Measurements from ENCODE around the gene ERBB2.
"Not testable (repeated sequence)": the region's sequence is repeated elsewhere in the genome, so short reads cannot be mapped to it uniquely, and the experiment has no call there.

The ERBB2 gene

DNA sequence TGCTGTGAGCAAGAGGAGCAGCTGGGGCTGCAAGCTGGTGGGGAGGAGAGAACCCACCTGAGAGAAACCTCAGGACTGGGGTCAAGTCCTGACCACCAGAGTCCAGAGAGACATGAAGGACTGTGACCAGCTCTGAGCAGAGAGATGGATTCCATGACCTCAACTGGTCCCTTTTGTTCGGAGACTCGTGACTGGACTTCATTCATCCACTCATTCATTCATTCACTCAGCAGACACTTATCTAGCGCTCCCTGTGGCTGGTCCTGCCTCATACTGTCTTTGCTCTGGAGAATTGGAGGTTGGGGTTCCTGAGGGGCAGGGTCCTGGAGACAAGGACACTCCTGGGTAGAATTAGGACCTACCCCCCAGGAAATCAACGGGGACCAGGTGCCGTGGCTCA is 4.0 kb downstream of the ERBB2 start:
- DNase-seq (ENCODE audit: low spot score): no peak

GRCh38 chr17:39704821-39705551 is 5.1 kb downstream of the ERBB2 start:
- no peak for DNase-seq (ENCODE audit: low spot score)

GRCh38 chr17:39705786-39706348 is 6.0 kb downstream of the ERBB2 start:
- DNase-seq (ENCODE audit: low spot score): no peak

DNA sequence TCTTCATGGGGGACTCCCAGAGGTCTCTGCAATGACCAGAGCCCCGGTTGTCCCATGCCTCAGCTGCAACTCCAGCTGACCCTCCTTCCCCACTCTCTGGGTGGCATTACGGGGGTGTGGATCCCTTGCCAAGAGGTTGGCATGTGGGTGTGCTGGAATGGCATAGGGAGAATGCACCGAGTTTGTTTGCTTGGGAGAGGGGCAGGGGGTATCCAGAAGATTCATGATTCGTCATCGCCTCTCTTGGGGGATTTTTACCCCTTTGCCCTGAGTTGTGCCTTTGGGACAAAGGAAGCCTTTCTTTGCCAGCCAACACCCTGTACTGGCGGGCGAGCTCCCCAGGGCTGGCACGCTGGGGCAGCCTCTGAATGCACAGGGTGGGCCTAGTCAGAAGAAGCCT is 6.5 kb downstream of the ERBB2 start:
- DNase-seq (ENCODE audit: low spot score): no peak

GRCh38 chr17:39706921-39707337 is 7.1 kb downstream of the ERBB2 start:
- no peak for DNase-seq (ENCODE audit: low spot score)

GRCh38 chr17:39709319-39709997 is 9.6 kb downstream of the ERBB2 start:
- no peak for DNase-seq (ENCODE audit: low spot score)

DNA sequence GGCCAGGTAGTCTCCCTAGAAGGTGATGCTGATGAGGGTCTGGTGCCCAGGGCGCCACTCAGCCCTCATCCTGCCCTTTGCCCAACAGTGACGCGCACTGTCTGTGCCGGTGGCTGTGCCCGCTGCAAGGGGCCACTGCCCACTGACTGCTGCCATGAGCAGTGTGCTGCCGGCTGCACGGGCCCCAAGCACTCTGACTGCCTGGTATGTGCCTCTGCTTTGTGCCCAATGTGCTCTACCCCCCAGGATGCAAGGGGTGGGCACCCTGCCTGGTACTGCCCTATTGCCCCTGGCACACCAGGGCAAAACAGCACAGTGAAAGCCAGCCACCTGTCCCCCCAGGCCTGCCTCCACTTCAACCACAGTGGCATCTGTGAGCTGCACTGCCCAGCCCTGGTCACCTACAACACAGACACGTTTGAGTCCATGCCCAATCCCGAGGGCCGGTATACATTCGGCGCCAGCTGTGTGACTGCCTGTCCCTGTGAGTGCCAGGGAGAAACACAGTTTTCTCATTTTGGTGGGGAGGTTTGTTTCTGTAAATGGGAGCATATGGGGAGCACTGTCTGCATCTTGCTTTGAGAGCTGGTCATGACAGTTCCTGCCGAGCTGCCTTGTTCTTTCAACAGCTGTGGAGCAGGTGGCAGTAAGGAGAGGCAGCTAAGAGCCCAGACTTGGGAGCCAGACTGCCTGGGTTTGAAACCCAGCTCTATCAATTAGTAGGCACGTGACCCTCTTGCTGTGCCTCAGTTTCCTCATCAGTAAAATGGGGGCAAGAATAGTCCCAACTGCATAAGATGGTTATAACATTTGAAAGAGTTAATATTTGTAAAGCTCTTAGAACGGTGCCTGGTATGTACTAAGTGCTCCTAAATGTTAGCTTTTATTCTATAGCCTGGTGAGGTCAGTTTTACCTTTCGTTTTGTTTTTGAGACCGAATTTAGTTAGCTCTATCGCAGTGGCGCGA is 10.4 kb downstream of the ERBB2 start:
- peak; percentile 17 for DNase-seq (ENCODE audit: low spot score)

- DNase-seq (ENCODE audit: low spot score): not testable (repeated sequence)
Measured at GRCh38 chr17:39711071-39711470, 11.2 kb downstream of the ERBB2 start.

DNA sequence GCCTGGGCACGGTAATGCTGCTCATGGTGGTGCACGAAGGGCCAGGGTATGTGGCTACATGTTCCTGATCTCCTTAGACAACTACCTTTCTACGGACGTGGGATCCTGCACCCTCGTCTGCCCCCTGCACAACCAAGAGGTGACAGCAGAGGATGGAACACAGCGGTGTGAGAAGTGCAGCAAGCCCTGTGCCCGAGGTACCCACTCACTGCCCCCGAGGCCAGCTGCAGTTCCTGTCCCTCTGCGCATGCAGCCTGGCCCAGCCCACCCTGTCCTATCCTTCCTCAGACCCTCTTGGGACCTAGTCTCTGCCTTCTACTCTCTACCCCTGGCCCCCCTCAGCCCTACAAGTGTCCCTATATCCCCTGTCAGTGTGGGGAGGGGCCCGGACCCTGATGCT is 12.0 kb downstream of the ERBB2 start:
- DNase-seq (ENCODE audit: low spot score): no peak

- no peak for DNase-seq (ENCODE audit: low spot score)
Measured at GRCh38 chr17:39714234-39714633, 14.4 kb downstream of the ERBB2 start.

DNA sequence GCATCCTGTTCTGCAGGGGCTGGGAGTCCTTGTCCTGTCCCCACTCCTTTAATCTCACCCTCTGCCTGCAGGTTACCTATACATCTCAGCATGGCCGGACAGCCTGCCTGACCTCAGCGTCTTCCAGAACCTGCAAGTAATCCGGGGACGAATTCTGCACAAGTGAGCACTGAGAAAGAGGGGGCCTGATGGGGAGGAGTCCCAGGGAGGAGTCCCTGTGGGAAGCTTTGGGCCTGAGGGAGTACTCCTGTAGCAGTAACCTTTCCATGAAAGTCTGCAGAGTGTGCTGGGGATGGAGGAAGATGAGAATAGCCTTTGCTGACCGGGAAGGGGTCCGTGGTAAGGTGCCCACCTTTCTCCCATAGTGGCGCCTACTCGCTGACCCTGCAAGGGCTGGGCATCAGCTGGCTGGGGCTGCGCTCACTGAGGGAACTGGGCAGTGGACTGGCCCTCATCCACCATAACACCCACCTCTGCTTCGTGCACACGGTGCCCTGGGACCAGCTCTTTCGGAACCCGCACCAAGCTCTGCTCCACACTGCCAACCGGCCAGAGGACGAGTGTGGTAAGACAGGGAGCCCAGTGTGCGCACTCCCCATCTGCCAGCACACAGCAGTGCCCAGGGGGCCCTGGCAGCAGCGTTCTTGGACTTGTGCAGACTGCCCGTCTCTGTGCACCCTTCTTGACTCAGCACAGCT is 15.7 kb downstream of the ERBB2 start:
- DNase-seq (ENCODE audit: low spot score): no peak

GRCh38 chr17:39716073-39716818 is 16.4 kb downstream of the ERBB2 start:
- no peak for DNase-seq (ENCODE audit: low spot score)

DNA sequence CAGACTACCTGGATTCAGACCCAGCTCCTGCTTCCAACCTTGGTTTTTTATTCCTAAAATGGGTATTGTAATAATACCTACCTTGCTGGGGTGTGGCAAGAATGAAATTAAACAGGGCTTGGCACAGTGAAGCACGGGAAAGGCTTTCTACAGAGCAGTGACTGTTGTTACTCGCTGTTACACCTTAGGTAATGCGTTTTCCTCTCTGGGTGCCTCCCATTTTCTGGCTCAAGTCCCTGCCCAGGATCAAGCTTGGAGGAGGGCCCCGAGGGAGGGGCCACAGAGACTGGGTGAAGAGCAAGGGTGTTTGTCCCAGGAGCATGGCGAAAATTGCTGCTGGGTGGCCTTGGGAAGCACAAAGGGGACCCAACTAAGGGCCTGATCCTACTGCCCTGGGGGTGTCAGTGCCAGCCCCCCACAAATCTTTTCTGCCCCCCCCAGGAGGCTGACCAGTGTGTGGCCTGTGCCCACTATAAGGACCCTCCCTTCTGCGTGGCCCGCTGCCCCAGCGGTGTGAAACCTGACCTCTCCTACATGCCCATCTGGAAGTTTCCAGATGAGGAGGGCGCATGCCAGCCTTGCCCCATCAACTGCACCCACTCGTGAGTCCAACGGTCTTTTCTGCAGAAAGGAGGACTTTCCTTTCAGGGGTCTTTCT is 17.1 kb downstream of the ERBB2 start:
- no peak for DNase-seq (ENCODE audit: low spot score)

DNA sequence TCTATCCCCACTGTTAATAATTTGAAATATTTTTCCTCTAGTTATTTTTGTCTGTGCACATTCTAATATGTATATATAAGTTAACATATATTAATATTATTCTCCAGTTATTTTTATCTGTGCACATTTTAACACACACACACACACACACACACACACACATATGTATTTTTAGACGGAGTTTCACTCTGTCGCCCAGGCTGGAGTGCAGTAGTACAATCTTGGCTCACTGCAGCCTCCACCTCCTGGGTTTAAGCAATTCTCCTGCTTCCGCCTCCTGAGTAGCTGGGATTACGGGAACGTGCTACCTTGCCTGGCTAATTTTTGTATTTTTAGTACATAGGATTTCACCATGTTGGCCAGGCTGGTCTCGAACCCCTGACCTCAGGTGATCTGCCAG is 17.8 kb downstream of the ERBB2 start:
- DNase-seq (ENCODE audit: low spot score): no peak

GRCh38 chr17:39719563-39720355 is 19.9 kb downstream of the ERBB2 start:
- no peak for DNase-seq (ENCODE audit: low spot score)

DNA sequence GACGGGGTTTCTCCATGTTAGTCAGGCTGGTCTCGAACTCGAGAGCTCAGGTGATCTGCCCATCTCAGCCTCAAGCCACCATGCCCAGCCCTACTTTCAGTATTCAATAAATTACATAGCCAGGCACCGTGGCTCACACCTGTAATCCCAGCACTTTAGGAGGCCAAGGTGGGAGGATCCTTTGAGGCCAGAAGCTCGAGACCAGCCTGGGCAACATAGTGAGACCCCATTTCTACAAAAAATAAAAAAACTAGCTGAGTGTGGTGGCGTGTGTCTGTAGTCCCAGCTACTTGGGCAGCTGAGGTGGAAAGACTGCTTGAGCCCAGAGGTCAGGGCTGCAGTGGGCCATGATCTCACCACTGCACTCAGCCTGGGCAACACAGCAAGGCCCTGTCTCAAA is 22.2 kb downstream of the ERBB2 start:
- no peak for DNase-seq (ENCODE audit: low spot score)

GRCh38 chr17:39722965-39723848 is 23.3 kb downstream of the ERBB2 start:
- DNase-seq (ENCODE audit: low spot score): no peak

DNA sequence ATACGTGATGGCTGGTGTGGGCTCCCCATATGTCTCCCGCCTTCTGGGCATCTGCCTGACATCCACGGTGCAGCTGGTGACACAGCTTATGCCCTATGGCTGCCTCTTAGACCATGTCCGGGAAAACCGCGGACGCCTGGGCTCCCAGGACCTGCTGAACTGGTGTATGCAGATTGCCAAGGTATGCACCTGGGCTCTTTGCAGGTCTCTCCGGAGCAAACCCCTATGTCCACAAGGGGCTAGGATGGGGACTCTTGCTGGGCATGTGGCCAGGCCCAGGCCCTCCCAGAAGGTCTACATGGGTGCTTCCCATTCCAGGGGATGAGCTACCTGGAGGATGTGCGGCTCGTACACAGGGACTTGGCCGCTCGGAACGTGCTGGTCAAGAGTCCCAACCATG is 24.9 kb downstream of the ERBB2 start:
- DNase-seq (ENCODE audit: low spot score): no peak
